ENCODE measurements around the gene CLSTN2. TPM values are rescaled to one million over a fixed set of nuclear protein-coding genes. Genes with fewer than 3 reads are reported as not detected.

Gene CLSTN2
- total RNA-seq, 4 donors from 2014 or later: 3.7 to 9.5 (median 7.4) TPM

DNA sequence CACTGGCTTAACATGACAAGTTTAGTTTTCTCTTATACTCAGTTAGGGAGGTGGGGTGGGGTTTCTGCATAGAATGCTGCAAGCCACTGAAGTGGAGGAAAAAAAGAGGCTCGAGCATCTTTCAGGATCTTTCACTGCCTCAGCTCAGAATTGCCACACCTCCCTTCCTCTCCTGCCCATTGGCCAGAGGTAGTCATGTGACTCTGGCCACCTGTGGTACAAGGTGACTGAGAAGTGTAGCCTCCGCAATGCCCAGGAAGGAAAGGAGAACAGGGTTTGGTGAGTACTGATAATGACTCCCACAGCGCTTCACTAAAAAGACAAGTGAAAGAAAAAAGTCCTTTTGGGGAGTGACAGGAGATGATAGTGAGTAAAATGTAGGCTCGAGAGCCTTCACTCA is 618.6 kb downstream of the CLSTN2 start:
- no peaks in the 10 kb centered on the region for H3K36me3 ChIP-seq
- no peak for DNase-seq (ENCODE audit: extremely low spot score)
- TF ChIP-seq POLR2A (IDR thresholded peaks at IDR 0.05; ENCODE audit: low read depth) (no peak), EP300 (IDR thresholded peaks at IDR 0.05) (no peak), POLR2AphosphoS5 (IDR thresholded peaks at IDR 0.05) (no peak)
- TF ChIP-seq, protein P1, sequence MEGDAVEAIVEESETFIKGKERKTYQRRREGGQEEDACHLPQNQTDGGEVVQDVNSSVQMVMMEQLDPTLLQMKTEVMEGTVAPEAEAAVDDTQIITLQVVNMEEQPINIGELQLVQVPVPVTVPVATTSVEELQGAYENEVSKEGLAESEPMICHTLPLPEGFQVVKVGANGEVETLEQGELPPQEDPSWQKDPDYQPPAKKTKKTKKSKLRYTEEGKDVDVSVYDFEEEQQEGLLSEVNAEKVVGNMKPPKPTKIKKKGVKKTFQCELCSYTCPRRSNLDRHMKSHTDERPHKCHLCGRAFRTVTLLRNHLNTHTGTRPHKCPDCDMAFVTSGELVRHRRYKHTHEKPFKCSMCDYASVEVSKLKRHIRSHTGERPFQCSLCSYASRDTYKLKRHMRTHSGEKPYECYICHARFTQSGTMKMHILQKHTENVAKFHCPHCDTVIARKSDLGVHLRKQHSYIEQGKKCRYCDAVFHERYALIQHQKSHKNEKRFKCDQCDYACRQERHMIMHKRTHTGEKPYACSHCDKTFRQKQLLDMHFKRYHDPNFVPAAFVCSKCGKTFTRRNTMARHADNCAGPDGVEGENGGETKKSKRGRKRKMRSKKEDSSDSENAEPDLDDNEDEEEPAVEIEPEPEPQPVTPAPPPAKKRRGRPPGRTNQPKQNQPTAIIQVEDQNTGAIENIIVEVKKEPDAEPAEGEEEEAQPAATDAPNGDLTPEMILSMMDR (IDR thresholded peaks at IDR 0.05): no peak
- H3K9me3 ChIP-seq: no peaks in the 10 kb centered on the region
- no peak overlapping the region for H3K4me3 ChIP-seq
- H3K27ac ChIP-seq (replicated peaks in 1 of 4): no peak overlapping the region
- H3K27me3 ChIP-seq: no peaks in the 10 kb centered on the region
- H3K4me1 ChIP-seq: no peaks in the 10 kb centered on the region
- intact Hi-C loops (cut with DNase I): no loop called here
- WGBS: 86% methylated on average over 4 of the region's 4 CpGs

DNA sequence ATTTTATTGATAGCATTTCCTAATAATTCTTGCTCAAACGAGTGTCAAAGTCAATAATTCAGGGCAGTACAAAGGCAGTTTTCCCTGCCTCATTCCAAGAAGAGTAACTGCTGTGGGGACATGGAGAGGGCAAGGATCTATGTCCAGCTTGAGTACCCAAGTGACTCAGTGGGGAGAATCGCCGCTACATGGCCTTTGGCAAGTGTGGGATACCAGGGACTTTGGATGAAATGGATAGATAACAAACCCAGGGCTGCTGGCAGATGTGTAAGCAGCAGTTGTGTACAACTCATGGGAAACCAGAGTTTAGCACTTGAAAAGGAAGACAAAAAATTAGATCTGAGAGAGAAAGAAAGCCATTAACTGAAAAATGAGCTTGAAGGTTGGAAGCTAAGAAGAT is 620.7 kb downstream of the CLSTN2 start:
- intact Hi-C loops (cut with DNase I): no loop called here
- no peak for DNase-seq (ENCODE audit: extremely low spot score)
- no peaks in the 10 kb centered on the region for H3K27me3 ChIP-seq
- H3K9me3 ChIP-seq: no peaks in the 10 kb centered on the region
- TF ChIP-seq POLR2A (IDR thresholded peaks at IDR 0.05; ENCODE audit: low read depth): no peak
- TF ChIP-seq POLR2AphosphoS5 (IDR thresholded peaks at IDR 0.05): no peak
- WGBS: 80% methylated on average over 3 of the region's 3 CpGs
- H3K4me3 ChIP-seq: no peak overlapping the region
- H3K36me3 ChIP-seq: no peaks in the 10 kb centered on the region
- H3K4me1 ChIP-seq: no peaks in the 10 kb centered on the region
- H3K27ac ChIP-seq (replicated peaks in 1 of 4): no peak overlapping the region

DNA sequence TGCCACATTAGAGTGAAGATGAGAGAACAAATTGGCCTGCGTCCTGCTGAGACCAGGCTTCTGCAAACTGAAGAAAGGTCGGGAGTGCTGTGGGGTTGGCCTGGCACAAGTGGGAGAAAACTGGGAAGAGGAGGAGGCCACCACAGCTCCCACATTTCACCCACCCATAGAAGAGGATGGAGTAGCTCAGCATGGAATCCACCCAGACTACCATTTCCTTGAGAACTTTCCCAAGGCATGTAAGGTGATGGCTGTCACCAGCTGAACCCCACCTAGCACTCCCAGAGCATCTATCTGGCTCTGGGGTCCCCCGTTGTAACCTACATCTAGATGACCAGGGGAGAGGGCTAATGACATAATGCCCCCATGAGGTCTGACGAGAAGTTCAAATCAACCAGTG is 622.5 kb downstream of the CLSTN2 start:
- no peak overlapping the region for H3K4me3 ChIP-seq
- no peak for DNase-seq (ENCODE audit: extremely low spot score)
- no peaks in the 10 kb centered on the region for H3K27me3 ChIP-seq
- H3K9me3 ChIP-seq: no peaks in the 10 kb centered on the region
- TF ChIP-seq EP300 (IDR thresholded peaks at IDR 0.05) (no peak), POLR2AphosphoS5 (IDR thresholded peaks at IDR 0.05) (no peak), POLR2A (IDR thresholded peaks at IDR 0.05; ENCODE audit: low read depth) (no peak)
- TF ChIP-seq, protein P1 (IDR thresholded peaks at IDR 0.05): no peak
- no peaks in the 10 kb centered on the region for H3K36me3 ChIP-seq
- no peaks in the 10 kb centered on the region for H3K4me1 ChIP-seq
- intact Hi-C loops (cut with DNase I): no loop called here
- no peak overlapping the region for H3K27ac ChIP-seq (replicated peaks in 1 of 4)
- 80% methylated on average over 4 of the region's 4 CpGs for WGBS

DNA sequence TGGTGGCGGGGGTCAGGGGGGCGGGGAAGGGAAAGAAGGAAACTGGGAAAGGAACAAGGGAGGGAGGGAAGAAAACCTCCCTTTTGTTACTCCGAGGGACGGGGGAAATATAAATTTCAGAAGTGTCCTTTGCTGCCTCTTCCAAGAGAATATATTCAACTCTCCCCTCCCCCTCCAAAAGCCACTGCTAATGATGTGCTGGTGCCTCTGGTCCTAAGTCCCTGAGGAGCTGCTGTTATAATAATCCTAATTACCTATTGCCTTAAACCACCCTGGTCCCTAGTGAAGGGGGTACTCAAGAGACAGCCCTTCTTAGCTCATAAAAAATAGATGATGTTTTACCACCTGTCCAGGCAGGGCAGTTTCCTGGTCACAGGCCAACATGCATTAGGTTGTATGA is 624.6 kb downstream of the CLSTN2 start:
- Histone ChIP-seq H3K27me3 (no peaks in the 10 kb centered on the region), H3K27ac (replicated peaks in 1 of 4) (no peak overlapping the region), H3K36me3 (no peaks in the 10 kb centered on the region), H3K9me3 (no peaks in the 10 kb centered on the region), H3K4me1 (no peaks in the 10 kb centered on the region), H3K4me3 (no peak overlapping the region)
- 86% methylated on average over 4 of the region's 4 CpGs for WGBS
- DNase-seq (ENCODE audit: extremely low spot score): no peak
- TF ChIP-seq, protein P1 (IDR thresholded peaks at IDR 0.05): no peak
- TF ChIP-seq POLR2A (IDR thresholded peaks at IDR 0.05; ENCODE audit: low read depth) (no peak), EP300 (IDR thresholded peaks at IDR 0.05) (no peak), POLR2AphosphoS5 (IDR thresholded peaks at IDR 0.05) (no peak)
- intact Hi-C loops (cut with DNase I): no loop called here

DNA sequence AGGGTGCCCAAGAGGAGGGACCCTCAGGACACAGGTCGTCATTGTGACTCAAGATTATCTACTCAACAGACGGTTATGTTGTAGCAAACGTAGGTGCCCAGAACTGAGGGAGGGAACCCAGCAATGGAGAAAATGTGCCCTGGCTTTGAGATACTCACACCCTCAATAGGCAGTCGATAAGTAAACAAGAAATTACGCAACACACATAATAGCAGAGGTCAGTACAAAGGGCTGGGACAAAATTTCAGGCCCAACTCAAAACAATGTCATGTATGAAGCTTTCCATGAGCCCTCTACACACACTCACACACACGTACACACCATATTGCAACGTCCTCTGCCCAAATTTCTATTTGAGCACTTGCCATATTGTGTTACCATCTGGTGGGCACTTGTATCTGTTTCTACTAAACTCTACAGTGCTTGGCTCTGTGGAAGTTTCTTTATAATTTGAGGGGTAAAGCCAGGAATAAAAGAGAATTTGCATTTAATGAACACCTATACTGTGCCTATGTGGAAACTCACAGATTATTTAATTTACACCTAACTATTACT is 628.3 kb downstream of the CLSTN2 start:
- Histone ChIP-seq H3K27me3 (no peaks in the 10 kb centered on the region), H3K4me3 (no peak overlapping the region), H3K4me1 (no peaks in the 10 kb centered on the region), H3K36me3 (no peaks in the 10 kb centered on the region), H3K9me3 (no peaks in the 10 kb centered on the region), H3K27ac (replicated peaks in 1 of 4) (no peak overlapping the region)
- WGBS: 90% methylated on average over 7 of the region's 7 CpGs
- TF ChIP-seq POLR2AphosphoS5 (IDR thresholded peaks at IDR 0.05) (no peak), EP300 (IDR thresholded peaks at IDR 0.05) (no peak), POLR2A (IDR thresholded peaks at IDR 0.05; ENCODE audit: low read depth) (no peak)
- TF ChIP-seq, protein P1 (IDR thresholded peaks at IDR 0.05): no peak
- DNase-seq (ENCODE audit: extremely low spot score): no peak
- intact Hi-C loops (cut with DNase I): no loop called here

Measured in esophagus muscularis mucosa (tissue), 4 donors.